NCI-H345 (cell line): Measurements from ENCODE around the gene SIN3A.
"Not testable (repeated sequence)": the region's sequence is repeated elsewhere in the genome, so short reads cannot be mapped to it uniquely, and the experiment has no call there.

Experiments used
- DNase-seq: peaks from one replicate; lab custom pipeline; 2025; lab: John Stamatoyannopoulos, UW

The SIN3A gene

GRCh38 chr15:75450307-75451201, 936 bp downstream of the SIN3A start:
- peak; percentile 91 for DNase-seq

GRCh38 chr15:75449585-75450306, 1.7 kb downstream of the SIN3A start:
- DNase-seq: no peak

DNA sequence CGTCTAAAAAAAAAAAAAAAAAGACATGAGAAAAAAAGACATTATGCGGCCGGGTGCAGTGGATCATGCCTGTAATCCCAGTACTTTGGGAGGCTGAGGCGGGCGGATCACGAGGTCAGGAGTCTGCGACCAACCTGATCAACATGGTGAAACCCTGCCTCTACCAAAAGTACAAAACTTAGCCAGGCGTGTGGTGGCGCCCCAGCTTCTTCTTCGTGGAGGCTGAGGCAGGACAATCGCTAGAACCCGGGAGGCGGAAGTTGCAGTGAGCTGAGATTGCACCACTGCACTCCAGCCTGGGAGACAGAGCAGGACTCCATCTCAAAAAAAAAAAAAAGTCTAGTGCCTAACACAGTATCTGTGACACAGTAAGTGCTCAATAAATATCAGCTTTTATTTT, 3.3 kb downstream of the SIN3A start:
- not testable (repeated sequence) for DNase-seq

DNA sequence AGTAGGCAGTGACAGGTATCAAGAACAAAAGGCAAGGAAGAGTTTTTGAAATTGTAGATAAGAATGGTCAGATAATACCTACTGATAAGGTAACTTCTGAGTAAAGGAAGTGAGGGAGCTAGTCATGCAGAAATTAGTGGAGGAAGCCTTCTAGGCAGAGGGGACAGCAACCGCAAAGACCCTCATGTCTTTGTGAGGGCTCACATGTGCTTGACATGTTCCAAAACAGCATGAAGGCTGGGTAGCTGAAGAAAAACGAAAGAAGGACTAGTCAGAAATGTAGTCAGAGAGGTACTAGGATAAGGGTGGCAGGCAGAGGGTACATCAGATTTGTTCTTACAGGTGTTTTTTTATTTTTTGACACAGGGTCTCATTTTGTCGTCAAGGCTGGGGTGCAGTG, 5.3 kb downstream of the SIN3A start:
- no peak for DNase-seq

GRCh38 chr15:75445324-75445723, 6.2 kb downstream of the SIN3A start:
- not testable (repeated sequence) for DNase-seq

DNA sequence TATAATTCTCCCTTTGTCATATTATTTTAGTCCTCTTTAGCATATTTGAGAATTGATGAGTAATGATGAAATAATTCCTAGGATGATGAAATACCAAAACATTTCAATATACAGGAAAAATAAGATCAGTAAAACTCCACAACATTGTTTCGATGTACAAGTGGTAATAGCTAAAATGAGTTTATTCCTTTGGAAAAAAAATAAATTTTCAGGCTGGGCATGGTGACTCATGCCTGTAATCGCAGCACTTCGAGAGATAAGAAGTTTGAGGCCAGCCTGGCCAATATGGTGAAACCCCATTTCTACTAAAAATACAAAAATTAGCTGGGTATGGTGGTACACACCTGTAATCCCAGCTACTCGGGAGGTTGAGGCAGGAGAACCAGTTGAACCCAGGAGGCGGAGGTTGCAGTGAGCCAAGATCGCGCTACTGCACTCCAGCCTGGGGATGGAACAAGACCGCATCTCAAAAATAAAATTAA, 7.5 kb downstream of the SIN3A start:
- not testable (repeated sequence) for DNase-seq

- DNase-seq: no peak
Observed at GRCh38 chr15:75437721-75438120, 13.8 kb downstream of the SIN3A start.

DNA sequence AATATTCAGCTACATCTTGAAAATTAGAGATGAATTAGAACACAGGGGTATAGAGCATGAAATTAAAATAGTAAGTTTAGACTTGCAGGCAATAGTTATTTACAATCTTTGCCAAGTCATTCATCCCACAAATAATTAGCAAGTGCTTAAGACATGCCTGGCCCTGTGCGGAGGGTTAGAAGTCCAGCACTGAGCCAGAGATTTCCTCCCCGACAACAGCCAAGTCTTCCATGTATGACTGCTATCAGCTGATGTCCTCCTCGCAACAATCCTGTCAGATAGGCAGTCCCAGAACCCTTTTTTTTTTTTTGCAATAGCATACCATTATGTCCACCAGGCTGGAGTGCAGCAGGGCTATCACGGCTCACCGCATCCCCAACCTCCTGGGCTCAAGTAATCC, 14.6 kb downstream of the SIN3A start:
- no peak for DNase-seq

DNA sequence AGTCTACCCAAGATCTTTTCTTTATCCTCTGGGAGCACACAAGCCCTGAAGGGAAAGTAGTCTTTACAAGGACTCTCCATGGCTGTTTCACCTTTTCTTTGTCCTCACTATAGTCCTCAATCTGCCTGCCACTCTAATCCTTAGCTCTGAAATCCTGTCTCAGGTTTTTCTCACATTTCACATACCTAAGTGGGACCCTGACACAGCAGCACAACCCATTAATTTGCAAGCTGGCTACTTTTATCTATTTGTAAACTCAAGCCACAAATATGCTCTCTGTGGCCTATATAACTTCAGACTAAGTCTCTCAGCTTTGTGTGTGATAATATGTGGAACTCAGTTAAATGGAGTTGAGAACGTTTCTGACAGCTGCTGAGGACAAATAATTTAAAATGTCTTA, 19.8 kb downstream of the SIN3A start:
- no peak for DNase-seq

DNA sequence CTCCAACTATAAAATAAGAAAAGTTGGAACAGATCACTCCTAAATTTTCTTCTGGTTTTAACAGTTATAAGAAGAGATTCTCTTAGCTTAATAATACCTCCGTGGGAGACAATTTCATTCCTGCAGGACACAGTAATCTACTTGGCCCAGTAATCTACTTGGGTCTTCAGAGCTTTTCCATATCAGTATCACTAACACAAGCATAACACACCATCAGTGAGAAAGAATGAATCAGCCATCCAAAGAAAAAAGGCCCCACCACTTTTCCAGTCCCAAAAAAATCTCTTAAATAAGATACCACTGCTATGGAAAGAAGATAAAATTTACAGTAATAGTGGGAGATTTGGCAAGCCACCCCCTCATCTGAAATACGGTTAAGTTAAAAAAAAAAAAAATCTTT, 20.2 kb downstream of the SIN3A start:
- DNase-seq: no peak

GRCh38 chr15:75430259-75430658, 21.2 kb downstream of the SIN3A start:
- no peak for DNase-seq

DNA sequence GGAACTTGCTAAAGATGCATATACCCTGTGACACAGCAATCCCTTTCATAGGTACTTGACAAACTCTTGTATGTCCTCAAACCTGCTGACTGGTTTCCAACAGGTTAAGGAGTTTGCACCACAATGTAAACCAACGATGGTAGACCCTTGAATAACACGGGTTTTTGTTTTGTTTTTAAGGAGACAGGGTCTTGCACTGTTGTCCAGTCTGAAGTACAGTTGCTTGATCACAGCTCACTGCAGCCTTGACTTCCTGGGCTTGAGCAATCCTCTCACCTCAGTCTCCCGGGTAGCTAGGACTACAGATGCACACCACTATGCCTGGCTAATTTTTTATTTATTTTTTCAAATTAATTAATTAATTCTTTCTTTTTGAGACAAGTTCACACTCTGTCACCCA, 23.3 kb downstream of the SIN3A start:
- no peak for DNase-seq

DNA sequence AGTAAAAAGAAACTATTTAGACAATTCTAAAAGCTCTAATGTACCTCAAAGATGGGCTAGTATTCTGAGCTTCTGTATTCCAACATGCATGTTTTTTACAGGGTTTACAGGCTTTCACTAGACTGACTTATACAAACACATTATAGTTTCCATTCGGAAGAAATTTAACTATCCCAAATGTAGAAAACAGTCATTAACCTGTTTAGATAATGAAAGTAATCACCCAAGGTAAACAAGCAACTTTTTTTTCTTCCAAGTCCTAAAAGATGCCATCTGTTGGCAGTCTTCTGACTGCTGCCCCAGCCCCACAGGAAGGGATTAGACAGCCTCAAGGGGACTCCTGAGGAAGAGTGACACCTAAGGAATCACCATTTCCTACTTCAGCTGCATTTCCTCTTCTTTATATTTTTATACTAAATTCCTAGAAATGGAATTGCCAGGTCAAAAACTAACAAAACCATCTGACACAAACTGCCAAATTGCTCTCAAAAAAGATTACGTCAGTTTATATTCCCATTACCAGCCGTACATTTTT, 25.5 kb downstream of the SIN3A start:
- no peak for DNase-seq

GRCh38 chr15:75422554-75422953, 28.9 kb downstream of the SIN3A start:
- DNase-seq: no peak

DNA sequence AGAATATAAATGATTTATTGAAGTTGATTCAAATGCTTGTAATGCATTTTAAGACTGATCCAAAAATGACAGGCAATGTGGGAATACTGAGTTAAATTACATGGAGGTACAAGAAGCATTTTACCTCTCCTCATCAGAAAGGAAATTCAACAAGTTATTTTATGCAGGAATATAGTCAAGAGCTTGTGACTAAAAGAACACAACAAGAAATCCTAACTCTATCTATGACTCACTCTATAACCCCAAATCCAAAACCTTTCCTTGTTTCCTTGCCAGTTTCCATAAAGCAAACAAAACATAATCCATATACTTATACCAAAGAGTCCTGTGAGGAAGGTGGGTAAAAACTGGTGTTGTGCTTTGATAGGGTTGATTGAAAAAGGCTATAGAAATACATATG, 30.8 kb downstream of the SIN3A start:
- no peak for DNase-seq

DNA sequence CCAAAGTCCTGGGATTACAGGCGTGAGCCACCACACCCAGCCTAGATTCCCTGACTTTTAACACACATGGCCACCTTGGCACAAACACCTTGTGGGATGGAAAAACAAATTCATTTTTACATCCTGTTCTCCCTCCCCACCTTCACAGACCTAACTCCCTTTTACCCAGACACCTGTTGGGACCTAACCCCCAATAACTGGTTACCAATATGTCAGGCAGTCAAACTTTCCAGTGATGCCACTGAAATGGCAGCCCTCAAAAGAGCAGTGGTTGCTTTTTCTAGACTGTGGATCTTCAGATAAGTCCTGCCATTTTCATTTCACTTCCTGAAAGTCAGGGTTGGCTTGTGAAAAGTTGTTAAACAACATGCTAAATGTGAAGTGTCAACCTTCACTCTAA, 34.9 kb downstream of the SIN3A start:
- DNase-seq: no peak

GRCh38 chr15:75410196-75410595, 41.3 kb downstream of the SIN3A start:
- DNase-seq: no peak

DNA sequence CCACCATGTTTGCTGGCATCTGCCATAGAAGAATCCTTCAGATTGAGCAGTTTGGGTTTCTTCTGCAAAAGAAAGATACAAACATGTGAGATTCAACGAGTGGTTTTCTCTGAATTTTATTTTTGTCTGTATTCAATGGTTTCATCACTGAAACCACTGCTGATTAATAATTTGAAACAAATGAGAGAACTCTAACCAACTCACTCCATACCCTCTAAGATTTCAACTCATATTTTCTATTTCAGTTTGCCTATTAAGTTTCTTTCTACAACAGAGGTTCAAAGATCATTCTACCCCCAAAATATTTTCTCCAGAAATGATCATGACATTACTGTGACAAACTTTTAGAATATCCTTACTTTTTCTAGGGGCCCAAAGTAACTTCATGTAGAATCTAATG, 44.4 kb downstream of the SIN3A start:
- no peak for DNase-seq

- DNase-seq: no peak
Observed at GRCh38 chr15:75403892-75404291, 47.6 kb downstream of the SIN3A start.

GRCh38 chr15:75397494-75397893, 54.0 kb downstream of the SIN3A start:
- no peak for DNase-seq

DNA sequence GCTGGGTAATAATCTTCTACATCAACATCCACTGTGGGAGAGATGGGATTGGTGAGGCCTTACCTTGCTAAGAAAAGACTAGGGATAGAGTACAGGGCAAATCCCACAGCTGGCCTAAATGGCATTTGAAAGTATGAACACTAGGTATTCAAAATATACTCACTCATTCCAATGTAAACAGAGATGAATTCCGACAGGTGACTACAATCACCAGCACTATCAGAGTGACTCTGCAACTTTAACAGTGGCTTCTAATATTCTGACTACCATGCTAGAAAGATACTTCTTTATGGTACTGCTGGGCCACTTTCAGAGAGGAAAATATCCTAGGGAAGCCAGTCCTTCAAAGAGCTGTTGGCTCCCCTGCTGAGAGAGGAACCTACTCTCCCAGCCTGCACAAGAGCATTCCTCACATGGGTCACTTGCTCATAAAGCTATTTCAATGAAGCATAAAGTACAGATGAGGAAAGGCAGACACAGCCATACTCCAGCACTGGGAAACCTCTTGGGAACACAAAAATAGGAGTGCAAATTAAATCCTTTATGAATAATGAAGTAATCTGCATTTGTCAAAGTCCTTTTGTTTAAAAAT, 61.6 kb downstream of the SIN3A start:
- peak; percentile 47 for DNase-seq

DNA sequence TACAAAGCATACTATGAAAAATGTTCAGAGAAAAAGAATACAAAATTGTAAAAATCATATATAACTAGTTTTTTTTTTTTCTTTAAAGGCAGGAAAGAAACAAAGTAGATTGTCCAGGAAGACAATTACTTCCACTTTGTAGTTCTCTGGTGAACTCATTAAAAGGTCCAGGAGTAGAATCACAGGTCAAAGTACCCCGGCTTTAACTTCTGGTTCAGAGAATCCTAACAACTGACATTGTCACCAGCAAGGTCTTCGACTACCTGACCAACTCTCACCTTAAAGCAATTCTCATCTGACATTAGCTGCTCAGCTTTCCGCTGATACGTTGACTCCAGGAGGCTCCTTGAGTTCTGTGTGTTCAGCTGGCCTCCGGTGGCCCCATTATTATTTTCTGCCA, 67.5 kb downstream of the SIN3A start:
- DNase-seq: not testable (repeated sequence)

DNA sequence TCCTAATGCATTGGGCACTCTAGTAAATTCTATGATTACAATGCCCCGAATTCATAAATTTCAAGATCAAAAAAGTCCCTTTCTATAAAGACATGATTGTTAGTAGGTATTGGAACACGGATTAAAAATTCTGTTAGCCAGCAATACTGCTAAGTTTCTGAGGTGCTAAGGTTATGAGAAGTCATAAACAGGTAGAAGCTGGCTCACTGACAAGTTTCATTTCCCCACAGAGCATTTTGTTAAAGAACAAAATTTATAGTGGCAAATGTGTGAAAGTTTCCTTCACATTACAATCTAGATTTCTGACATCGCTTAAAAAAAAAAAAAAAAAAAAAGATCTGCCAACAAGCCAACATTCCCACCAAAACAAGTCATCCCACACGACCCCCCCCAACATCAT, 70.7 kb downstream of the SIN3A start:
- no peak for DNase-seq
